ENCODE results near the gene CCDC110. TPM values are rescaled to one million over a fixed set of nuclear protein-coding genes. Genes with fewer than 3 reads are reported as not detected.

The CCDC110 gene
- 0.19 and 1.6 TPM in 2 replicates for total RNA-seq

DNA sequence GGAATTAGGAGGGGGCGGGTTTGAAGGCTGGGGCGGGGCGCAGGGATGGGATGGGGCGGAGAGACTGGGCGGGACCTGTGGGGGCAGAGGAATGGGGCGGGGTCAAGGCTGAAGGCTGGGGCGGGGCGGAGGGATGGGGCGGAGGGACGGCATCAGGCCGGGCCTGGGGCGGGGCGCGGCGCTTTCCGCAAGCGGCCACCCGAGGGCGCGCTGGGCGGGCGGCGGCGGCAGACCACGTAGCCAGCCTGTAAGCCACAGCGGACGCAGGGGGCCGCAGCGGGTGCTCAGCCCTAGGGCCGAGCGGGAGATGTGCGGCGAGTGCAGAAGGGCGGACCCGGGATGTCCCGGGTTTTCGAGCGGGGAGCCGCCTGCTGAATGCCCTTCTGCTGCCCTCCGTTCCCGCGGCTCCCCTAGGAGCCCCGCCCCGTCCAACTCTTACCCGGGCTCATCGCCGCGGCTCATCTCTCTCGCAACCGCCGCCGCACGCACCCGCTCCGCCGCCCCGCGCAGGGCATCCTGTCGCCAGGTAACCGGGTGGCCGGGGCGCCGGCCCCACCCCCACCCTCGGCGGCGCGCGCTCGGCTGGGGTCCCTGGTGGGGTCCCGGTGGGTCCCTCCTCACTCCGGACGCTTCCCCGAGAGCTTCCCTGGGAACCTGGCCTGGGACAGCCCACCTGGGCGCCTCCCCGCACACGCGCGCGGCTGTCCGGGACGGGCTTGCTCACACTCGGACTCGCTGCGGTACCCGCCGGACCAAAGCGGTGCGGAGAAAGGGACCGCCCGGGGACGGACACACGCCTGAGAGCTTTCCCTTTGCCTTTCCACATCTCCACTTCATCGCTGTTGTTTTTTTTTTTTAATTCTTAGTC lies at the start of gene CCDC110:
CCDC110 (minus strand) TSS at position 499 of the 868 bp plus-strand sequence; CDS start at position 449, 50 bp downstream.

DNA sequence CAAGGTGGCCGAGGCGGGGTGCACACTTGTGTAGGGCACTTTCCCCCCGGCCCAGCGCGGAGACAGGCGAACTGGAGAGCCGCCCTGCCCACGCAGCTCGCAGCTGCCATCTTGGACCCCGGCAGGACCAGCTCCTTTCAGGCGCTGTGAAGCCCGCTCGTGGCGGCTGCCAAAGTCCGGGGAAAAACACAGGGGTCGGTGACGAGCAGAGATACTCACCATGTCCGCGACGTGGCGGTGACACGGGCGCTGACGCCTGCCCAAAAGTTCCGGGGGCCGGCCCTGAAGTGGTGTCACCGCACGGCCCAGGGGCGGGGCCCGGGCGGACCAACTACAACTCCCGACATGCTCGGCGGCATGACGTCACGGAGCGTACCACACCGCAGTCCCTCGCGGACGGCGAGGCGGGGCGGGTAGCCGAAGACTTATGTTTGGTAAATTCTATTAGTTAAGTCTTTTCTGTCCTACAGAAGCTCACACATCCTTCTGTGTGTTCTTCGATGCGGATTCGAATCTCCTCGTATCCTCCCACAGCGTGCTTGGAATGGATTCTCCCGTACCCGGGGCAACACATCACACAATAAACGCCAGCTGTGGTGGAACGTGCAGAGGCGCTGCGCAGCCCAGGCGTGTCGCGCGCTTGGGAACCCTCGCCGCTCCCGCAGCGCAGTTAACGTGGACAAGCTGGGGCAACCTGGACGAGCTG lies 45.7 kb downstream of the CCDC110 start, which contains the start of gene UFSP2:
UFSP2 (minus strand) TSS at position 318 of the 706 bp plus-strand sequence; CDS start at position 222, 96 bp downstream.

DNA sequence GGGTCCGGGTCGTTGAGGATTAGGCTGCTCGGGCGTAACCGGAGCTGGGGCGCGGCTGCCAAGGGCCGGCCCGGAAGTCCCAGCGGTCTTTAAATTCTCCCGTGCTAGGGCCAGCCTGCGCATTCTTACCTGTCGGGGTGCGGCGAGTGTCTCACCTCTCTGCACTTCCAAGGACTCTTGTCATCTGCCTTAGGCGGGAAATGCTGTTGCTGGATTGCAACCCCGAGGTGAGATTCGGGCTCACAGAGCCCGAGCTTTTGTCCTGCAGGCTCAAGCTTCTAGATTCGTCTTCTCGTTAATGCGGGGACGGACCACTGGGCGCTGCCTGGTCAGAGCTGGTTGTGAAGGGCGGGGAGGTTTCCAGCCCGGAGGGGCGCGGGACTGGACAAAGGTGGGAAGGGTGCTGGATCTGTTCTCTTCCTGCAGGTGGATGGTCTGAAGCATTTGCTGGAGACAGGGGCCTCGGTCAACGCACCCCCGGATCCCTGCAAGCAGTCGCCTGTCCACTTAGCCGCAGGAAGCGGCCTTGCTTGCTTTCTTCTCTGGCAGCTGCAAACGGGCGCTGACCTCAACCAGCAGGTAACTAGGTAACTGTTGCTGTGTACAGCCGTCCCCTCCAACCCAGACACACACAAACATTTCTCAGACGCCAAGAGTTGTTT lies 74.7 kb downstream of the CCDC110 start, which contains the start of gene ANKRD37:
ANKRD37 (plus strand) TSS at position 118 of the 662 bp plus-strand sequence; CDS start at position 201, 83 bp downstream.

DNA sequence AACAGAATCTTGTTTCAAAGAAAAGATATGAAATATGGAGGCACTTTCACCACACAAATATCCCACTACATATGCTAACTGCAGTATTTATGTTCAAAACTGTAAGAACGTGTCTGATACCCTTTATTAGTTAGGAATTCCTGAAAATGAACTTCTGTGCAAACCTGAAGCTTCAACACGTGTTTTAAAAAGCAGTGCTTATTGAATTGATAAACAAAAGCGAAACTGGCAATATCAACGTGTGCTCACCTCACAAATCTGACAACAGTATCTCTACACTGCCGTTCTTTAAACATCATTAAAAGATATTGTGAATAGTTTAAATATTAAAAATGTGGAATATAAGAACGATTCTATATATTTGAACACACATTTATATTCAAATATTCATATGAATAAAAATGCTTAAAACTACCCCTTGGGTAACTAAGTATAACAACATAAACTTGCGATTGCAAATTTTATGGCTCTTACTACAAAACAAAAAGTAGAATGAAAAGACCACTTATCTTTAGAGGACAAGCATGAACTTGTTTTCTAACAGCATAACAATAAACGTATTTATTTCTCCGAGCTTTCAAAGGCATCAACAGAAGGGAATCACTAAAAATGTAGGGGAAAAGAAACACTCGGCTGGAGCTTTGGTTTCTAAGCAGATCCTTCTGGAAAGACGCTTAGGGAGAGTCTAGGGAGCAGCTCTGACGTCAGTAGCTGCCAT lies 76.1 kb downstream of the CCDC110 start, which contains the start of gene LRP2BP:
LRP2BP (minus strand) TSS at position 687 of the 718 bp plus-strand sequence. CDS start 17,738 bp downstream, outside the sequence.

Small RNA genes lying within 50 kb of the gene (small RNA-seq; reads per million reads assigned to genes)
- not detected for gene RF00019

Other genes with a start within 250 kb of the CCDC110 start
- gene LRP2BP, start 75.8 kb downstream of the CCDC110 start, total RNA-seq: 0.48 and 0.98 TPM in 2 replicates
- gene ANKRD37, start 74.9 kb downstream of the CCDC110 start, total RNA-seq: 3.4 and 15.0 TPM in 2 replicates
- gene UFSP2, start 45.8 kb downstream of the CCDC110 start, total RNA-seq: 24.2 and 31.5 TPM in 2 replicates
- 18.2 and 42.5 TPM in 2 replicates for gene PDLIM3, start 63.8 kb upstream of the CCDC110 start, total RNA-seq